NCI-H1092 treated with DMSO at 0.1 percent for 48 hours (cell line): Measurements from ENCODE around the gene ALPG.
"Not testable (repeated sequence)": the region's sequence is repeated elsewhere in the genome, so short reads cannot be mapped to it uniquely, and the experiment has no call there.

Source experiments
- DNase-seq: peaks from one replicate; lab custom pipeline; 2025; lab: John Stamatoyannopoulos, UW

Gene ALPG

GRCh38 chr2:232406556-232407310, at the start of gene ALPG:
Gene ALPG, plus strand, starts transcription at chr2:232406844. Its CDS starts 51 bp downstream, at chr2:232406895.
- no peak for DNase-seq

- no peak for DNase-seq
Measured at GRCh38 chr2:232361646-232362045, 45.0 kb upstream of the ALPG start.

GRCh38 chr2:232362174-232362900, 44.3 kb upstream of the ALPG start:
- no peak for DNase-seq

GRCh38 chr2:232363064-232363783, 43.4 kb upstream of the ALPG start:
- not testable (repeated sequence) for DNase-seq

GRCh38 chr2:232363784-232364615, 42.6 kb upstream of the ALPG start:
- no peak for DNase-seq

GRCh38 chr2:232364806-232365594, 41.6 kb upstream of the ALPG start:
- DNase-seq, result not testable (repeated sequence)

GRCh38 chr2:232365621-232366321, 40.9 kb upstream of the ALPG start:
- peak; percentile 13 for DNase-seq

GRCh38 chr2:232366461-232366860, 40.2 kb upstream of the ALPG start:
- DNase-seq, result not testable (repeated sequence)

- no peak for DNase-seq
Measured at GRCh38 chr2:232367016-232367415, 39.6 kb upstream of the ALPG start.

- DNase-seq, result no peak
Measured at GRCh38 chr2:232367591-232368233, 38.9 kb upstream of the ALPG start.

GRCh38 chr2:232368311-232368731, 38.3 kb upstream of the ALPG start:
- no peak for DNase-seq

- no peak for DNase-seq
Measured at GRCh38 chr2:232369126-232369951, 37.3 kb upstream of the ALPG start.

GRCh38 chr2:232370007-232370406, 36.6 kb upstream of the ALPG start:
- not testable (repeated sequence) for DNase-seq

- DNase-seq, result no peak
Measured at GRCh38 chr2:232372231-232373208, 34.1 kb upstream of the ALPG start.

GRCh38 chr2:232374356-232374755, 32.3 kb upstream of the ALPG start:
- no peak for DNase-seq

GRCh38 chr2:232375164-232375563, 31.5 kb upstream of the ALPG start:
- DNase-seq, result no peak

- DNase-seq, result no peak
Measured at GRCh38 chr2:232376260-232376659, 30.4 kb upstream of the ALPG start.

GRCh38 chr2:232376713-232377112, 29.9 kb upstream of the ALPG start:
- no peak for DNase-seq
